ENCODE results near the gene EFR3B.

GRCh38 chr2:24994146-24994724, 47.6 kb upstream of the EFR3B start:
- no peak for TF ChIP-seq CTCF (IDR thresholded peaks at IDR 0.05)
- TF ChIP-seq EP300 (IDR thresholded peaks at IDR 0.05; ENCODE audit: borderline replicate concordance in 1 of 2, low read depth in 1 of 2, low read length in 1 of 2): no peak
- no peak for TF ChIP-seq SIN3A (IDR thresholded peaks at IDR 0.05; ENCODE audit: borderline replicate concordance, low read depth, low read length)
- TF ChIP-seq CHD2 (IDR thresholded peaks at IDR 0.05; ENCODE audit: low read length, partially characterized antibody): no peak
- TF ChIP-seq POLR2AphosphoS5 (IDR thresholded peaks at IDR 0.05; ENCODE audit: low read depth, low read length): no peak
- no peak for TF ChIP-seq IRF3 (IDR thresholded peaks at IDR 0.05; ENCODE audit: low read depth, low read length)
- no peak for TF ChIP-seq REST (IDR thresholded peaks at IDR 0.05; ENCODE audit: low read depth, low read length)

Data from SK-N-SH (cell line).